AG04450 (cell line): ENCODE results near the gene LILRA2. TPM values are rescaled to one million over a fixed set of nuclear protein-coding genes. Genes with fewer than 3 reads are reported as not detected.

Experiments
- CTCF ChIA-PET: fragments of 300-600, 350-600 bp; formaldehyde crosslinking; extraction: SDS; loops from one replicate; lab custom pipeline; 2022; ENCODE audit warnings: antibody characterized with exemption, inconsistent platforms; lab: Charles Lee
- POLR2A ChIA-PET: fragments of 350-600 bp; formaldehyde crosslinking; extraction: SDS; loops from one replicate; lab custom pipeline; 2021; ENCODE audit warnings: antibody characterized with exemption, inconsistent platforms; lab: Yijun Ruan, JAX
- DNase-seq: peaks from one replicate; pipeline ENCODE4 v3.0.0-alpha.2; 2011; ENCODE audit warnings: low read depth, low spot score
- H3K27ac ChIP-seq: one replicate; pipeline ENCODE4 v1.5.1; 2012; ENCODE audit warnings: low read depth, low read length, control low read depth
- H3K27me3 ChIP-seq: one replicate; pipeline ENCODE4 v1.6.0; 2012; ENCODE audit warnings: low read length; ENCODE audit not compliant: control insufficient read depth, insufficient read depth
- H3K4me3 ChIP-seq: 2 replicates; pipeline ENCODE4 v1.5.1; 2011; ENCODE audit warnings: mild to moderate bottlenecking, low read depth, low read length, control low read depth
- H3K9me3 ChIP-seq: 2 replicates; pipeline ENCODE4 v1.5.1; 2012; ENCODE audit warnings: low read length; ENCODE audit not compliant: control insufficient read depth, insufficient read depth
- CTCF ChIP-seq: IDR thresholded peaks from 2 replicates; pipeline ENCODE4 v1.5.1; 2011; ENCODE audit warnings: low read depth, low read length, control low read depth, inconsistent platforms
- polyA plus RNA-seq: library from polyadenylated mRNA; depleted of rRNA; stranded (reverse); fragments of >200 nt; gene quantifications from 2 replicates; pipeline ENCODE4 v1.2.3, GENCODE V29; 2011

LILRA2 gene
- polyA plus RNA-seq, 1 experiment = not detected

DNA sequence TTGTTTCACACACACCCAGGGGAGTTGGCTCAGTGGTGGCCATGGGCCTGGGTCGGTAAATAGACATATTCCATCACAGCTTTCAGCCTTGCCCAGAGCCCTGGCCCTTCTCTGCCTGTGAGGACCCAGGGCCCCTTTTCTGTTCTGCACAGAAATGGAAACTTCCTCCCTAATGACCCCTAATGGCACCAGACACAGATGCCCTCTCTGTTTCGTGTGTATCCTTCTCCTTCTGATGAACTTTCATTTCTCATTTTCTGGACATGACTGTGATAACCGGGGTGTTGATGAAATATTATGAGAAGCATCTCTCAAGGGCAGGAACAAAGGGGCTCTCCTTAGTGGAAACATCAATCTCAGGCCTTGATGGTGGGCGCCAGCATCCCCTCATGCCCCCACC is 32.6 kb downstream of the LILRA2 start:
- POLR2A ChIA-PET = no interaction called here
- H3K27ac ChIP-seq = no peak overlapping the region
- H3K27me3 ChIP-seq = no peaks in the 10 kb centered on the region
- TF ChIP-seq CTCF = no peak
- peaks cover 39% of the 10 kb centered on the region for H3K9me3 ChIP-seq
- CTCF ChIA-PET = no interaction called here
- DNase-seq = no peak
- no peak overlapping the region for H3K4me3 ChIP-seq

GRCh38 chr19:54606891-54607784 is 33.5 kb downstream of the LILRA2 start:
- Histone ChIP-seq H3K27me3 (no peaks in the 10 kb centered on the region), H3K27ac (no peak overlapping the region), H3K9me3 (peaks cover 41% of the 10 kb centered on the region), H3K4me3 (no peak overlapping the region)
- DNase-seq = no peak
- TF ChIP-seq CTCF = no peak
- ChIA-PET POLR2A (no interaction called here), CTCF (no interaction called here)

DNA sequence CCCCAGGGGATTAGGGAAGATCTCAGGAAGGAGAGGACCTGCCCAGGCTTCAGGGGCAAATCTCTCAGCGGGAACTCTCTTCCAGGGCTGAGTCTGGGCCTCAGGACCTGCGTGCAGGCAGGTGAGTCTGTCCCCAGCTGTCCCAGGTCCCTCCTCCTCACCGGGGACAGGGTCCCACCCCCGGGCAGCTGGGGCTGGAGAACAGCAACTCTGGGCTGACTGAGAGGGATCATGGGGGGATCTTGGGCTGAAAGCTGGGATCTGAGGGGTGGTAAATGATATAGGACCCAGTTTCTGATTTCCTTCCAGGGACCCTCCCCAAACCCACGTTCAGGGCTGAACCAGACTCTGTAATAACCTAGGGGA is 34.2 kb downstream of the LILRA2 start:
- TF ChIP-seq CTCF = no peak
- H3K9me3 ChIP-seq = peaks cover 41% of the 10 kb centered on the region
- H3K27ac ChIP-seq = no peak overlapping the region
- CTCF ChIA-PET = no interaction called here
- H3K4me3 ChIP-seq = no peak overlapping the region
- H3K27me3 ChIP-seq = no peaks in the 10 kb centered on the region
- no peak for DNase-seq
- POLR2A ChIA-PET = no interaction called here

DNA sequence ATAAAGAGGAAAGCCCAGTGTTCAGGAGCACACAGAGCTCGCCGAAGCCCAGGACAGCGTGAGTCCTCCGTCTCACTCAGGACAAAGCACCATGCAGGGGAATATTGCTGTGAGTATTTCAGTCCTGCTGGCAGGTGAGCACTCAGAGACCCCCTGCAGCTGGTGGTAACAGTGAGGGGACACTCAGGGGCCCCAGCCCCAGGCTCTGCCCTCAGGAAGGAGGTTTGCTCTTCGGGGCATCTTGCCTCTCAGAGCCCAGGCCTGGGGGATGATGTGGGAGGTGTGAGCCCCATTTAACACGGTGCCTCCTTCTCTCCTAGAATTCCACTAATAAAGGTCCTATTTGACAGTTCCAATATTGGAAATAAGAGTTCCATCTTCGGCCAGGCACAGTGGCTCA is 34.6 kb downstream of the LILRA2 start:
- Histone ChIP-seq H3K4me3 (no peak overlapping the region), H3K9me3 (peaks cover 41% of the 10 kb centered on the region), H3K27me3 (no peaks in the 10 kb centered on the region), H3K27ac (no peak overlapping the region)
- no peak for DNase-seq
- ChIA-PET CTCF (no interaction called here), POLR2A (no interaction called here)
- no peak for TF ChIP-seq CTCF

DNA sequence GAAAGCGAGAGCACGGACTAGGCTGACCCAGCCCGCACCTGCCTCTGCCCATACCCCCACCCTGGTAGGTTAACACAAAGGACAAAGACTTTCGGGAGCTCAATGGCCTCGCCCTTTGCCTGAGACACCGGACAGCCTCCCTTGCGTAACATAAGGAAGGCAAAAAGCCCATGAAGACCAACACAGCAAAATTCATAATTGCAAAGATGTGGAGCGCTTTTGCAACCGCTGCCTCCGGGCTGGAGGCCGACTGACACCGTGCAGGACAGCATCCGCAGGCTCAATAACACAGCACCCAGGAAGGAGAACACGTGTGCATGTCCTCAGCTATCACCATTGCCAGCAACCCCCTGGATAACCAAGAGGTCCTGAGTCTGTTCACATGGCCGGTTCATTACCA is 35.2 kb downstream of the LILRA2 start:
- ChIA-PET CTCF (no interaction called here), POLR2A (no interaction called here)
- Histone ChIP-seq H3K4me3 (no peak overlapping the region), H3K27me3 (no peaks in the 10 kb centered on the region), H3K27ac (no peak overlapping the region), H3K9me3 (peaks cover 41% of the 10 kb centered on the region)
- TF ChIP-seq CTCF = no peak
- DNase-seq = no peak
